K562 (cell line): Measurements from ENCODE around the gene MLST8. TPM values are rescaled to one million over a fixed set of nuclear protein-coding genes. Genes with fewer than 3 reads are reported as not detected.

Experiments used
- BRD4 ChIP-seq: fragments of 200-600 bp; sonication (generic); IDR thresholded peaks from 2 replicates; pipeline ENCODE4 v1.6.1; 2017; ENCODE audit warnings: inconsistent platforms
- CREB3 ChIP-seq: fragments of 450-650 bp; conservative IDR thresholded peaks from 2 replicates; pipeline ENCODE4 v1.6.1; 2016; ENCODE audit warnings: missing genetic modification characterization, low read depth, mild to moderate bottlenecking, missing compliant biosample characterization, moderate library complexity
- FOXA3 ChIP-seq, 2 experiments: fragments of 450-650 bp in 1 of 2; sonication (generic) in 1 of 2; formaldehyde crosslinking; IDR thresholded peaks in 1 of 2; conservative IDR thresholded peaks in 1 of 2; 2 replicates each; pipeline versions ENCODE4 v1.4.0 to v1.8.0; 2020 to 2022; ENCODE audit warnings: mild to moderate bottlenecking in 2 of 2, missing genetic modification reagents in 1 of 2
- GTF2F1 ChIP-seq: IDR thresholded peaks from 2 replicates; pipeline ENCODE4 v1.6.1; 2011; ENCODE audit warnings: low read depth, low read length, improper control_type of control experiment
- HNRNPLL ChIP-seq: fragments of 200-400 bp; formaldehyde crosslinking; IDR thresholded peaks from 2 replicates; pipeline ENCODE4 v1.6.1; 2017; ENCODE audit warnings: low read length, low read depth, mild to moderate bottlenecking; ENCODE audit not compliant: poor library complexity, severe bottlenecking
- IRF9 ChIP-seq: fragments of 450-650 bp; IDR thresholded peaks from 2 replicates; pipeline ENCODE4 v1.6.1; 2016; ENCODE audit warnings: missing biosample characterization, missing genetic modification characterization
- LEF1 ChIP-seq: fragments of 450-650 bp; IDR thresholded peaks from 2 replicates; pipeline ENCODE4 v1.6.1; 2016; ENCODE audit warnings: mild to moderate bottlenecking
- NCOA2 ChIP-seq, 2 experiments: fragments of 450-650 bp; IDR thresholded peaks; 2 replicates each; pipeline ENCODE4 v1.6.1; 2018; ENCODE audit warnings: mild to moderate bottlenecking in 2 of 2, moderate library complexity in 1 of 2; ENCODE audit not compliant: partially characterized antibody in 2 of 2
- SIN3B ChIP-seq: fragments of 450-650 bp; IDR thresholded peaks from 2 replicates; pipeline ENCODE4 v1.6.1; 2017; ENCODE audit warnings: low read depth, mild to moderate bottlenecking, moderate library complexity
- SRSF7 ChIP-seq: fragments of 200-400 bp; formaldehyde crosslinking; optimal IDR thresholded peaks from 2 replicates; pipeline ENCODE3; 2017; ENCODE audit warnings: mild to moderate bottlenecking, low read depth, low read length
- TSC22D4 ChIP-seq: fragments of 450-650 bp; IDR thresholded peaks from 2 replicates; pipeline ENCODE4 v1.6.1; 2016; ENCODE audit warnings: missing genetic modification characterization, missing biosample characterization, control low read depth
- UBTF ChIP-seq, 2 experiments: IDR thresholded peaks; 2 replicates each; pipeline ENCODE4 v1.6.1; 2012; ENCODE audit warnings: improper control_type of control experiment in 2 of 2, low read depth in 2 of 2, low read length in 2 of 2, borderline replicate concordance in 1 of 2
- USF2 ChIP-seq: sonication (generic); formaldehyde crosslinking; IDR thresholded peaks from 2 replicates; pipeline ENCODE4 v1.5.0; 2020; ENCODE audit warnings: missing genetic modification reagents
- ZNF121 ChIP-seq: sonication (generic); formaldehyde crosslinking; conservative IDR thresholded peaks from 2 replicates; pipeline ENCODE4 v1.8.0; 2022; ENCODE audit warnings: missing genetic modification reagents
- ZNF583 ChIP-seq: fragments of 250-450 bp; sonication (Bioruptor Pico); IDR thresholded peaks from 2 replicates; pipeline ENCODE4 v1.4.0; 2020
- polyA plus RNA-seq, 8 experiments: library from polyadenylated mRNA; depleted of rRNA in 4 of 8; stranded (reverse) in 5 of 8; unstranded in 3 of 8; fragments of >200 nt; fragmentation: Nextera tagmentation in 2 of 8; fragmentation: Illumina TruSeq in 1 of 8; extraction: Ambion mirVana in 2 of 8; extraction: Trizol in 1 of 8; gene quantifications; 2 replicates each; pipeline versions ENCODE4 v1.2.1 to v1.2.3, GENCODE V29; 2011 to 2014; ENCODE audit warnings: inconsistent platforms in 1 of 8, missing spikeins in 1 of 8
- total RNA-seq, 7 experiments: library from RNA; depleted of rRNA in 6 of 7; stranded (reverse); fragments of >200 nt in 6 of 7; fragmentation: Illumina TruSeq in 2 of 7; extraction: Trizol in 2 of 7; gene quantifications; 2 replicates each; pipeline versions ENCODE4 v1.2.1 to v1.2.3, GENCODE V29; 2011 to 2021; ENCODE audit warnings: low replicate concordance in 1 of 7
- TF ChIP-seq, protein P1 (sequence below): sonication (generic); formaldehyde crosslinking; IDR thresholded peaks from 2 replicates; pipeline ENCODE4 v1.9.0; 2022; ENCODE audit warnings: mild to moderate bottlenecking, missing genetic modification reagents
- TF ChIP-seq, protein P2 (sequence below): sonication (generic); formaldehyde crosslinking; IDR thresholded peaks from 2 replicates; pipeline ENCODE4 v1.8.1; 2023; ENCODE audit warnings: mild to moderate bottlenecking, missing genetic modification reagents
- TF ChIP-seq, protein P3 (sequence below): fragments of 450-650 bp; IDR thresholded peaks from 2 replicates; pipeline ENCODE4 v1.6.1; 2016; ENCODE audit warnings: borderline replicate concordance

Gene MLST8
- total and polyA plus RNA-seq, 9 of the 15 experiments (the other 6 are each of a cell fraction or from before 2014, with no cell fraction given): 1.5 to 116 (median 43.3) TPM

DNA sequence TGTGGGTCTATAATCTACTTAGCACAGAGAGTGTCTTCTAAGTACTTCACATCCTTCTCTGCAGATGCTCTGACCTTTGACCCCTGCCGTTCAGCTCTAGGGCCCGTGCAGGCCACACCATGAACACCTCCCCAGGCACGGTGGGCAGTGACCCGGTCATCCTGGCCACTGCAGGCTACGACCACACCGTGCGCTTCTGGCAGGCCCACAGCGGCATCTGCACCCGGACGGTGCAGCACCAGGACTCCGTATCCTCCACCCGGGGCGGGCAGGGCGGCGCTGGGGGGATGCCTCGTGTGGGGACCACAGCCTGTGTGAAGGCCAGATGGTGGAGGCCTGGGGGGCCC, 686 bp downstream of the MLST8 start (continued):
- TF ChIP-seq USF2 (CRISPR knock-in tag) (no peak), IRF9 (tag) (no peak), LEF1 (no peak), NCOA2 (IDR thresholded peaks at IDR 0.05; ENCODE audit: partially characterized antibody in 2 of 2) (no peak), UBTF (IDR thresholded peaks at IDR 0.05; ENCODE audit: borderline replicate concordance in 1 of 2, low read depth in 2 of 2, low read length in 2 of 2) (0 out of 4 replicates have a peak, but pooled peaks of 1 of the 2 experiments have one; percentile 35), TSC22D4 (tag) (no peak), GTF2F1 (no peak), CREB3 (tag) (peak; percentile 73; the same call in 1 of the 2 replicates), SRSF7 (no peak), HNRNPLL (no peak), ZNF121 (CRISPR knock-in tag) (no peak), FOXA3 (CRISPR knock-in tag; conservative IDR thresholded peaks at IDR 0.05 in 1 of 2, IDR thresholded peaks at IDR 0.05 in 1 of 2) (no peak), SIN3B (no peak), BRD4 (no peak), ZNF583 (CRISPR knock-in tag) (no peak)
- TF ChIP-seq, protein P1, sequence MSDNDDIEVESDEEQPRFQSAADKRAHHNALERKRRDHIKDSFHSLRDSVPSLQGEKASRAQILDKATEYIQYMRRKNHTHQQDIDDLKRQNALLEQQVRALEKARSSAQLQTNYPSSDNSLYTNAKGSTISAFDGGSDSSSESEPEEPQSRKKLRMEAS (CRISPR knock-in tag): 0 out of 2 replicates have a peak, but pooled peaks have one; percentile 9
- TF ChIP-seq, protein P2, sequence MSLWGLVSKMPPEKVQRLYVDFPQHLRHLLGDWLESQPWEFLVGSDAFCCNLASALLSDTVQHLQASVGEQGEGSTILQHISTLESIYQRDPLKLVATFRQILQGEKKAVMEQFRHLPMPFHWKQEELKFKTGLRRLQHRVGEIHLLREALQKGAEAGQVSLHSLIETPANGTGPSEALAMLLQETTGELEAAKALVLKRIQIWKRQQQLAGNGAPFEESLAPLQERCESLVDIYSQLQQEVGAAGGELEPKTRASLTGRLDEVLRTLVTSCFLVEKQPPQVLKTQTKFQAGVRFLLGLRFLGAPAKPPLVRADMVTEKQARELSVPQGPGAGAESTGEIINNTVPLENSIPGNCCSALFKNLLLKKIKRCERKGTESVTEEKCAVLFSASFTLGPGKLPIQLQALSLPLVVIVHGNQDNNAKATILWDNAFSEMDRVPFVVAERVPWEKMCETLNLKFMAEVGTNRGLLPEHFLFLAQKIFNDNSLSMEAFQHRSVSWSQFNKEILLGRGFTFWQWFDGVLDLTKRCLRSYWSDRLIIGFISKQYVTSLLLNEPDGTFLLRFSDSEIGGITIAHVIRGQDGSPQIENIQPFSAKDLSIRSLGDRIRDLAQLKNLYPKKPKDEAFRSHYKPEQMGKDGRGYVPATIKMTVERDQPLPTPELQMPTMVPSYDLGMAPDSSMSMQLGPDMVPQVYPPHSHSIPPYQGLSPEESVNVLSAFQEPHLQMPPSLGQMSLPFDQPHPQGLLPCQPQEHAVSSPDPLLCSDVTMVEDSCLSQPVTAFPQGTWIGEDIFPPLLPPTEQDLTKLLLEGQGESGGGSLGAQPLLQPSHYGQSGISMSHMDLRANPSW: 0 out of 2 replicates have a peak, but pooled peaks have one; percentile 41
- TF ChIP-seq, protein P3, sequence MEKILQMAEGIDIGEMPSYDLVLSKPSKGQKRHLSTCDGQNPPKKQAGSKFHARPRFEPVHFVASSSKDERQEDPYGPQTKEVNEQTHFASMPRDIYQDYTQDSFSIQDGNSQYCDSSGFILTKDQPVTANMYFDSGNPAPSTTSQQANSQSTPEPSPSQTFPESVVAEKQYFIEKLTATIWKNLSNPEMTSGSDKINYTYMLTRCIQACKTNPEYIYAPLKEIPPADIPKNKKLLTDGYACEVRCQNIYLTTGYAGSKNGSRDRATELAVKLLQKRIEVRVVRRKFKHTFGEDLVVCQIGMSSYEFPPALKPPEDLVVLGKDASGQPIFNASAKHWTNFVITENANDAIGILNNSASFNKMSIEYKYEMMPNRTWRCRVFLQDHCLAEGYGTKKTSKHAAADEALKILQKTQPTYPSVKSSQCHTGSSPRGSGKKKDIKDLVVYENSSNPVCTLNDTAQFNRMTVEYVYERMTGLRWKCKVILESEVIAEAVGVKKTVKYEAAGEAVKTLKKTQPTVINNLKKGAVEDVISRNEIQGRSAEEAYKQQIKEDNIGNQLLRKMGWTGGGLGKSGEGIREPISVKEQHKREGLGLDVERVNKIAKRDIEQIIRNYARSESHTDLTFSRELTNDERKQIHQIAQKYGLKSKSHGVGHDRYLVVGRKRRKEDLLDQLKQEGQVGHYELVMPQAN: peak; percentile 48; the same call in 1 of the 2 replicates
